ENCODE data around the gene AP1B1.

The AP1B1 gene

GRCh38 chr22:29330753-29331152 is 57.6 kb downstream of the AP1B1 start:
- FAIRE-seq = no peak

DNA sequence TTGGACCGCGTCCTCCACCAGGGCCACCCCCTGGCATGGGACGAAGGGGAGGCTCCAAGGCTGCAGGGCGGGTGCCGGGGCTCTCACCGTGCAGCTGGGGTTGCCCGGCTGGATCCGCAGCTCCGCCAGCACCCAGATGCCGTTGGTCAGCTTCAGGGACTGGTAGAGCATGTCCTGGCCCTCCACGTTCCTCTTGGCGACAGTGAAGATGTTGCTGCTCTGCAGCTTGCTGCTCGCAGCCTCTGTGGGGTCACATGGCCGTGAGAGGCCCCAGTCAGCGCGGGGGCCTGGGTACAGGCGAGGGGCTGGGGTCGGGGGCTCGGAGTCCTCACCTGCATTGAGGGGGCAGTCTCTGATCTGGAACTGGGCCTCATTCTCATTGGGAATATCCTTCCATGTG is 58.1 kb downstream of the AP1B1 start:
- FAIRE-seq = no peak

DNA sequence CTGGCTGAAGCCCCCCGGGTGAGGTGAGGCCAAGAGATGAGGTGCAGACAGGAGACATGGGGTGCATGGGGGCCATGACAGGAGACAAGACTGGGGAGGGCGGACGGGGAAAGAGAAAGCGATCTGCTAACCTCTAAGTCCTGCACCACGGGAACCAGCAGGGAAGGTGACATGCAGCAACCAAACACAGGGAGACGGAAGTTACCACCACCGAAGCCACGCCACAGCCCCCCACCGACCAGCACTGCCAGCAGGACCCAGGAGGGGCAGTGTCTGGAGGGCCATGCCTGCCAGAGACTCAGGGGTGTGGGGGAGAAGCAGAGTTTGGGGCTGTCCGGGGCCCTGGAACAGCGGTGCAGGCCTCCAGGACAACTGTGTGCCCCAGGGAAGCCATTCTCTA is 58.8 kb downstream of the AP1B1 start:
- no peak for FAIRE-seq

GRCh38 chr22:29328566-29329500 is 59.5 kb downstream of the AP1B1 start:
- FAIRE-seq = no peak

DNA sequence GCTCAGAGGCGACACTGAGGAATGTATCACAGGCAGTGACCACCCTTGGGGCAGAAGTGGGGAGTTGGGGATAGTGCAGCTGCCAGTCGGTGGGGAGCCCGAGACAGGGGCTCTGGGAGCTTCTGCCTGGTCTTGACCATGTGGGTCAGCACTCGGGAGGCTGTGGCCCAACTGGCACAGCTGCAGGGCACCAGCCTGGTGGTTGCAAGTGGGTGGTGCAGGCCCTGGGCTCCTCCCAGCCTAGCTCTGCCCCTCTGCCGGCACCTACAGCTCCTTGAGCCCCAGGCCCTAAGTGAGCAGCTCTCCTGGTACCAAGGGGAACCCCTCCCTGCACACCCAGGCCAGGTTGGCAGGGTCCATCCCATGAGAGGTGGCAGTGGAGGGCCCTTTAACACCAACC is 60.3 kb downstream of the AP1B1 start:
- no peak for FAIRE-seq

GRCh38 chr22:29327089-29327764 is 61.1 kb downstream of the AP1B1 start:
- no peak for FAIRE-seq

DNA sequence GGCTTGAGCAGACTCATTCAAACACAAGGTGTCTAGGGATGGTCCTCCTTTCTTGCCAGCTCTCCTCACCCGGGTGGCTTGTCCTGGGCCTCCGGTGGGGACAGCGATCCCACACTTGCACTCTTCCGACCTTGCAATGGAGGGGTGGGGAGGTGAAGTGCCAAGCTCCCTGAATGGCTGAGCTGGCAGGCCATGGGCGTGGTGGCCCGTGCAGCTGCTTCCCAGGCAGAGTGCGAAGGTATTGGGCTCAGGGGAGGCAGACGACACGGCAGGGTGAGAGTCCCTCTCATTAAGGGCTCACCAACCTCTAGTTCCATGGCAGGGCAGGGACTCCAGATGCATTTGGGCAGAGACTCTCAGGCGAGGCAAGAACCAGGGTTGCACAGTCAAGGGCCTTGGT is 61.9 kb downstream of the AP1B1 start:
- no peak for FAIRE-seq

DNA sequence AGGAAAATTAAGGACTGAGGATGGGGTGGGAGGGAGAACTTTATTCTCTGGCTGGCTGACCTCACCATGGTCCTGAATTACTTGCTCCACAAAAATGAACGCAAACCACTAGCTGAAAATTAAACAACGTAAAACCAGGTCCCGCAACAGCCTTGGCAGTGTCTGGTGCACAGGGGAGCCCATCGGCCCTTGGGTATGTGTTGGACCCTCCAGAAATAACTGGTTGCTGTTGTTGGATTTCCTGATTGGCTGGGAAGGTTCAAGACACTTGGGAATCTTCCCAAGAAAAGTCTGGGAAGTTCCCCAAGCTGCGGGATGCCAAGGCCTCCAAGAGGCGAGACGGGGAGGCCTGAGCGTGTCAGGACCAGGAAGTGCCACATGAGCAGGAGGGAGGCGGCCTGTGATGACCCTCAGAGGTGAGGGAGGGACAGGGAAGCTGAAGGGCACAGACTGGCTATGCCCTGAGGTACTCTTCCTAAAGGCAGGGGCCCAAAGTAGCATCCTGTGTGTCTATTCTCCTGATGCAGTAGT is 62.5 kb downstream of the AP1B1 start:
- FAIRE-seq = no peak

DNA sequence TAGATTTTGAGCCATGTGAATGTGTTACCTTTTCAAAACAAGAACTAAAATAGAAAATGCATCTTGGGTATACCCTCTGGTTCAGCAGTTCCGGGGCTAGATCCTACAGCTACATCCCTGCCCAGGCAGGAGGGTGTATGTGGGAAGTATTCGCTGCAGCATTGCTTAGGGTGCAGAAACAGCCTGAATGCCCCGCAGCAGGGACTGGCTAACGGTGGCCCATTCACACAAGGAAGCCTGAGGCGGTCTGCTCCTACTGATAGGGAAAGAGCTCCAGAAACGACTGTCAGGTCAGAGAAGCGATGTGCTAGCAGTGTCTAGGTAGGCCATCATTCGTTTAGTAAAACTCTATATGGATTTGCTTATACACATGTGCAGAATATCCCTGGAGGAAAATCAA is 63.0 kb downstream of the AP1B1 start:
- no peak for FAIRE-seq

DNA sequence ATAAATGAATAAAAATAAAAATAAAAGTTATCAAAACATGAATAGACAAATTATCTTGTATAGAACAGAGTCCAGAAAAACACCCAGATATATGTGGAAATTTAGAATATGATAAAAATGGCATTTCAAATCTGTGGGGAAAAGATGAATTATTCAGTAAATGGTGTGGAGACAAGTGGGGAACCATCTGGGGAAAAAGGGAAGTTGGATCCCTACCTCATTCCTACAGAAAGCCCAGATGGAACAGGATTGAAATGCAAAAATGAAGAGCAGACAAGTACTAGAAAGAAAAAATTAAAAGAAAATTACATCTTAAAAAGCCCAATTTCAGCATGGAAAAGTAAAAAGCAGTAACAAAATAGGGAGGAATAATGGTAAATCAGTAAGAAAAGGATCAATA is 64.7 kb downstream of the AP1B1 start:
- FAIRE-seq = no peak

GRCh38 chr22:29320546-29320945 is 67.8 kb downstream of the AP1B1 start:
- peak; percentile 71 for FAIRE-seq

GRCh38 chr22:29319072-29319471 is 69.3 kb downstream of the AP1B1 start:
- no peak for FAIRE-seq

DNA sequence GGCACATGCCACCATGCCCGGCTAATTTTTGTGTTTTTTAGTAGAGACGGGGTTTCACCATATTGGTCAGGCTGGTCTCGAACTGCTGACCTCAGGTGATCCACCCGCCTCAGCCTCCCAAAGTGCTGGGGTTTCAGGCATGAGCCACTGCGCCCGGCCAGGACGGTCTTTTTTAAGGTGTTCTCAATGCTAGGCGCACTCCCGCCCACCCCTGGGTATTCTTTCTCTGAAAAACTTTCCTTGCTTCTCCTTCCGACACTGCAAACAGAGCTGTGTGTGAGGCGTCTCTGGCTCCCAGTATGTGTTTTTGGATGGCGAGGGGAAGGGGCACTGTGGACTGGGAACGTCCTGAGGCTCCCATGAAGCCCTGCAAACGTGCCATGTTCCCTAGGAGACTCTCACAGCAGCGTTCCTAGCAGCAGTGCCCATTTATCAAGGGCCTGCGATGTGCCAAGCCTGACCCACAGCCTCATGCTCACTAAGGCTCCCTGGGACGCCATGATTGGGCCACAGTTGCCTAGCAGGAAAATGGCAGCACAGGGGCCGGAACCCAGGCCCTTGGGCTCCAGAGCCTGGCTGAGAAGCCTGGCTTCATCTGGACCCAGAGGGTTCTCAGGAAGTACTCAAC is 70.4 kb downstream of the AP1B1 start:
- FAIRE-seq = no peak

DNA sequence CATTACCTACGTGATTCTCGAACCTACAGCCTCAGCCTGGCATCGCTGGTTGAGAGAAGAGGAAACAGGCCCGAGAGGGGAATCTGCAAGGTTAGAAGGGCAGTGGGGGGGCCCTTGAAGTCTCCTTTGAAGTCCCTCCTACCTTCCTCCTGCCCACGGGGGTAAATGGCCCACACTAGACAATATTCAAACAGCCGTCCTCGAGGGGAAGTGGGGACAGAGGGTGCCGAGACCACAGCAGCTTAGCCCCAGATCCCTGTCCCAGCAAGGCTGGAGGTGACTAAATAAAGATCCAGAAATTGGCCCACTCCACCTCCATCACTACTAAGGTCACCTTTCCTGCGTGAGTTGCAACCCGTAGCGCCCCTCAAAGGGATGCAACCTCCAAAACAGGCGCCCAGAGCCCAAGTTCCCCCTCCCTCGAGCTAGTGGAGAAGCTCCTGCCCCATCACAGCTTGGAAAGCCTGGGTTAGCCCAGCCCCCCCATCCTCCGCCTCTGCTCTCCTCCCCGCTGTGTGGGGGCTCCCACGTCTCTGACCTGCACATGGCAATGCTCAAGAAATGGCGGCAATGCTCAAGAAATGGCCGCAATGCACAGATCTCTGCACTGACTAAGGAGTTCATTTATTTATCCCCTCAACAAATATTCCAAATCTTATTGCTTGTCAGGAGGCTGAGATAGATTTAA is 72.1 kb downstream of the AP1B1 start:
- no peak for FAIRE-seq

DNA sequence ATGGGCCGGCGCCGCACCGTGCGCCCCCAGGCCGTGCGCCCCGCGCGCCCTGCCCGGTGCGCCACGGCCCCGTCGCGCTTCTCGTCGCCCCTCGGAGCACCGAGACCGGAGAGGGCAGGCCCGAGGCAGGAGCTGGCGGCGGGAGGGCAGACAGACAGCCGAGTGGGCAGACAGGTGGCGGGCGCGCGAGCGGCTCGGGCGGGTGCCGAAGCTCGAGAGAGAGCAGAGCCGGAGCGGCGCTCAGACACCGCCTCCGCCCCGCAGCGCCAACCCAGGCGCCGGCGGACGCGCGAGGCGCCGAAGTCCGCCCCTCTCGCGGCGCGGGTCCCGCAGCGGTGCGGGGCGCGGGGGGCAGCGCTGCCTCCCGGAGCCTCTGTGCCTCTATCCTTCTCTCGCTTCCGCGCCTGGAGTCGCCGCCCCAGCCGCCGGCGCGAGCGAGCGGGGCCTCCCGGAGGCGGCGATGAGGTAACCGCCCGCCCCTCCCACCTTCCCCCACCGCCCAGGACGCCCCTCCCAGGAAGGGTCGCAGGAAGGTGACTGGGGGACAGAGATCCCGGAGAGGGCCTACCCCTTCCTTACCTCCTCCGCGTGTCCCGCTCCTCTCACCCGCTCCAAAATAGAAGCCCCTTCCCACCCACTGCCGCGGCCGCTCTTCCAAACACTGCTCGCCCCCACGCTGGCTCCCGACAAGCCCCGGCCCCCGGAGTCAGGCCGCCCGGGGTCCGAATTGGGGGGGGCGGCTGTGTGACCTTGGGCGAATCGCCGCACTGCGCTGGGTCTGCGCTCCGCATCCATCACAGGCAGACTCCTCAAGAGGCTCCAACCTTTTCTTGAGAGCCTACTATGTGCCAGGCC is 72.9 kb downstream of the AP1B1 start, which contains the start of gene RASL10A:
Gene RASL10A (minus strand): TSS at position 412 of the 855 bp plus-strand sequence. CDS start 451 bp downstream, outside the sequence.
- no peak for FAIRE-seq

DNA sequence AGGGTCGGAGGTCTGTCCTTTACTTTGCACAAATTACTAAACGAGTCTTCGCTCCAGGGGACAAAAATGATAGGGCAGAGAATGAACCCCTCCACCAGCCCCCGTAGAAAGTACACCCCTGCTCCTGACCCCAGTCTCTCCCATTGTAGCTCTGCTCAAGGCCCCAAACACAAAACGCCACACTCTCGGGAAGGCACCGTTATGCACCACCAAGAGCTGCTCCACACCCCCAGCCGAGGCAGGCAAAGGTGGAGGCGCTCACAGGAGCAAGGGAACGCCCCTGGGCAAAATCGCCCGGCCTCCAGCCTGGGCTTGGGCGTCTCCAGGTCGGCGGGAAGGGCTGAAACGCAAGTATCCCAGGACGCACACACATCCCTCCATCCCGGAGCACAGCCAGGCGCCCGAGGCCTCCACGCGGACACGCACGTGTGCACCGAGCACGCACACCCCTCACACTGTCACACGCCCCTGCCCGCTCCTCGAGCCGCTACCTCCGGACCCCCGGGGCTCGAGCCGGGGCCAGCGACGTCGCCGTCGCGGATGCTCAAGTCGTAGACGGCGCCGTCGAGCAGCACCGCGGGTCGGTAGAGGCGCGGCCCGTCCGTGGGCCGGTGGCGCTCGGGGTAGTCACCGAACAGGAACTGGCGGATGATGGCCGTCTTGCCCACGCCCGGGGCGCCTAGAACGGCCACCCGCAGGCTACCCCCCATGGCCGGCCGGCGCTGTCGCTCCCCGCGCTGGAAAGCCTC is 73.7 kb downstream of the AP1B1 start:
- no peak for FAIRE-seq

GRCh38 chr22:29313576-29314466 is 74.5 kb downstream of the AP1B1 start:
- FAIRE-seq = no peak

DNA sequence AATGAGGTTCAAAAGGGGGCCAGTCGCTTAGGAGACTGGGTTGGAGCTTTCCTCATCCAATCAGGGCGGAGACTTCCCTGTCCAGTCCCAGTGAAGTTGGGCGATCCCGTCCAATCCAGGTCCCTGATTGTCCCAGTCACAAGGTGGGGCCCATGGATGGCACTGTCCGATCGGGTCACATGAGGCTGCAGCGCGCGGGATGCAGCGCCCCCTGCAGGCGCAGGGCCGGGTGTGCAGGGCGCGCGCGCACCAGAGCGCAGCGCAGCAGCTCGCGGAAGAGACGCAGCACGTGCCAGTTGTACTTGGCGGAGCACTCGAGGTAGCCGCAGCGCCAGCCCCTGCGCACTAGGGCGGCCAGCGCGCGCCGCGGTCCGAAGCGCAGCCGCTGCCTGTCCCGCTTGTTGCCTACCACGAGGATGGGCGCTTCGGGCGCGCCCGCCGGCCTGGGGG is 75.2 kb downstream of the AP1B1 start:
- no peak for FAIRE-seq

DNA sequence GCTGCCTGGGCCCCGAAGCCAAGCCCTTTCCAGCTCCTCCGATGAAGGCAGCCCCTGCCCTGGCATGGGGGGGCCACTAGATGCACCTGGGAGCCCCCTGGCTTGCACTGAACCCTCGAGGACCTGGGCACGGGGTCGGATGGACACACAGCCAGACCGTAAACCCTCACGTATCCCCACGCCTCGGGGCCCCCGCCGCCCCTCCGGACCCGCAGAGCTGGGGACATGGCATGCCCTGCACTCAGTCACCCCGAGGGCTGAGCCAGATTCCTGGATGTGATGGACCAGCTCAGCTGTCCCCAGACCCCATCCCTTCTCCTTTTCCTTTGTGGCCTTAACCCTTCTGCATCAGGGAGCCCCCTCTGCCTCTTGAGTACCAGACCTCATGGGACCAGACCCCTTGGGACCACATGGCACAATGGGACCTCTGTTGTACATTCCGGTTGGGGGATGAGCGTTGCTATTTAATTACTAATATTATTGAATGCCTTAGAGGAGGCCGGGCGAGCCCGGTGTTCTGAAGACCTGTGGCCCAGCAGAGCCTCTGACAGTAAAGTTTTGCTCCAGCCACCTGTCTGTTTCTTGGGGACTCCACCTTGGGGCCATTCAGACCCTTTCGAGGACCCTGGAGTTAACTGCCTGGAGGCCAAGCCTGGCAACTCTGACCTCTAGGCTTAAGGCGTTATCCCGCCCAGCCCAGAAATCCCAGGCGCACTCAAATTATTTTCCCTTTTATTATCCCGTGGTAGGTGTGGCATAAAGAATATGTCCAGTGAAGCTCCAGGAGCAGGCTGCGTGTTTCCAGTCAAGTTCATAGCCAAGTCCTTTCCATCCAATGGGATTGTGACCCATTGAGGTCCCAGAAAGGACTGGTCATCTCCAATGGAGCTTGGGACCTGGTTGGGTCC is 75.9 kb downstream of the AP1B1 start:
- no peak for FAIRE-seq

Data from A204.1 (cell line).